Gastrocnemius medialis (tissue), 4 donors: ENCODE results near the gene GBP7. TPM values are rescaled to one million over a fixed set of nuclear protein-coding genes. Genes with fewer than 3 reads are reported as not detected.
A peak's percentile ranks its signal among the peaks of the same experiment; 100 is the strongest.

Experiments used
- ATAC-seq, 2 donors: fragments of 150-250 bp; one replicate each; pipeline ENCODE4 v1.9.1; 2016
- DNase-seq, 2 donors: peaks; one replicate each; pipeline ENCODE4 v3.0.0-alpha.2; 2019
- H3K27ac ChIP-seq, 4 donors: fragments of 200-600 bp; sonication (generic); 1 replicate in 1 of 4; 2 replicates in 3 of 4; pipeline ENCODE4 v1.5.1; 2016 to 2018; ENCODE audit warnings: mild to moderate bottlenecking in 2 of 4, moderate library complexity in 1 of 4
- H3K27me3 ChIP-seq, 3 donors: fragments of 200-600 bp; sonication (generic) in 2 of 3; 1 replicate in 1 of 3; 2 replicates in 2 of 3; pipeline versions ENCODE4 v1.5.1 to v1.6.0; 2016 to 2019; ENCODE audit warnings: mild to moderate bottlenecking in 1 of 3, moderate library complexity in 1 of 3
- H3K36me3 ChIP-seq, 2 donors: fragments of 200-600 bp; sonication (generic) in 1 of 2; one replicate each; pipeline ENCODE4 v1.5.1; 2017 to 2018
- H3K4me1 ChIP-seq, 2 donors: fragments of 200-600 bp; sonication (generic) in 1 of 2; one replicate each; pipeline ENCODE4 v1.5.1; 2016 to 2017; ENCODE audit warnings: mild to moderate bottlenecking in 2 of 2
- H3K4me3 ChIP-seq, 4 donors: fragments of 200-600 bp; sonication (generic) in 3 of 4; 1 replicate in 1 of 4; 2 replicates in 3 of 4; pipeline ENCODE4 v1.5.1; 2016 to 2019; ENCODE audit warnings: mild to moderate bottlenecking in 2 of 4
- H3K9me3 ChIP-seq, 3 donors: fragments of 200-600 bp; sonication (generic) in 2 of 3; 1 replicate in 1 of 3; 2 replicates in 2 of 3; pipeline ENCODE4 v1.5.1; 2016 to 2019
- CTCF ChIP-seq, 5 experiments: fragments of 450-650 bp in 3 of 5; fragments of 200-600 bp in 2 of 5; sonication (generic) in 2 of 5; IDR thresholded peaks in 4 of 5; conservative IDR thresholded peaks in 1 of 5; 1 replicate in 4 of 5; 2 replicates in 1 of 5; pipeline ENCODE4 v1.5.1; 2016 to 2019; ENCODE audit warnings: antibody characterized with exemption in 5 of 5, mild to moderate bottlenecking in 3 of 5, moderate library complexity in 3 of 5
- POLR2A ChIP-seq, 2 donors: fragments of 450-650 bp; IDR thresholded peaks; one replicate each; pipeline ENCODE4 v1.6.1; 2017; ENCODE audit warnings: antibody characterized with exemption in 2 of 2, mild to moderate bottlenecking in 2 of 2, moderate library complexity in 2 of 2
- in situ Hi-C, 4 donors: fragments of 200-750 bp; cut with MboI; loops; one replicate each; pipeline versions ENCODE4 v1.15.0 to v1.8.0; 2017; ENCODE audit warnings: low sequenced_read_pairs in 4 of 4
- intact Hi-C: fragments of 100-400 bp; cut with DNase I; formaldehyde crosslinking; loops from one replicate; pipeline ENCODE4 v1.15.1; 2023; ENCODE audit warnings: low total_unique reads
- total RNA-seq, 4 donors: library from RNA; depleted of rRNA; stranded (reverse); fragments of >200 nt; gene quantifications; one replicate each; pipeline versions ENCODE4 v1.1.0 to v1.2.3, GENCODE V29; 2016

Gene GBP7
- total RNA-seq, 4 donors from 2014 or later, result not detected

GRCh38 chr1:89211035-89211634 lies 35.3 kb upstream of the GBP7 start:
- ATAC-seq (no peak), DNase-seq (no peak)

GRCh38 chr1:89206373-89206772 lies 30.6 kb upstream of the GBP7 start:
- H3K4me1 ChIP-seq, result no peaks in the 10 kb centered on the region
- no peaks in the 10 kb centered on the region for H3K27me3 ChIP-seq
- in situ Hi-C loops (no loop called here), intact Hi-C loops (no loop called here)
- H3K9me3 ChIP-seq, result no peaks in the 10 kb centered on the region
- TF ChIP-seq POLR2A (IDR thresholded peaks at IDR 0.05) (no peak), CTCF (IDR thresholded peaks at IDR 0.05 in 4 of 5, conservative IDR thresholded peaks at IDR 0.05 in 1 of 5) (no peak)
- DNase-seq (no peak), ATAC-seq (no peak)
- H3K4me3 ChIP-seq, result no peak overlapping the region
- H3K36me3 ChIP-seq, result no peaks in the 10 kb centered on the region
- no peak overlapping the region for H3K27ac ChIP-seq

More at GRCh38 chr1:89211035-89211634, 35.3 kb upstream of the GBP7 start:
- TF ChIP-seq POLR2A (IDR thresholded peaks at IDR 0.05) (no peak), CTCF (IDR thresholded peaks at IDR 0.05 in 4 of 5, conservative IDR thresholded peaks at IDR 0.05 in 1 of 5) (no peak)
- in situ Hi-C loops (no loop called here), intact Hi-C loops (no loop called here)
- Histone ChIP-seq H3K27me3 (no peaks in the 10 kb centered on the region), H3K4me1 (no peaks in the 10 kb centered on the region), H3K27ac (no peak overlapping the region), H3K36me3 (no peaks in the 10 kb centered on the region), H3K4me3 (no peak overlapping the region), H3K9me3 (no peaks in the 10 kb centered on the region)

GRCh38 chr1:89203166-89203565 lies 27.4 kb upstream of the GBP7 start:
- Histone ChIP-seq H3K9me3 (no peaks in the 10 kb centered on the region), H3K4me3 (no peak overlapping the region), H3K27ac (no peak overlapping the region), H3K27me3 (no peaks in the 10 kb centered on the region), H3K36me3 (no peaks in the 10 kb centered on the region), H3K4me1 (peaks cover 0 to 6% of the 10 kb centered on the region in 2 donors)
- in situ Hi-C loops (no loop called here), intact Hi-C loops (no loop called here)
- TF ChIP-seq POLR2A (IDR thresholded peaks at IDR 0.05) (no peak), CTCF (IDR thresholded peaks at IDR 0.05 in 4 of 5, conservative IDR thresholded peaks at IDR 0.05 in 1 of 5) (no peak)
- ATAC-seq, result no peak
- DNase-seq, result no peak

GRCh38 chr1:89201106-89201794 lies 25.4 kb upstream of the GBP7 start:
- no peaks in the 10 kb centered on the region for H3K9me3 ChIP-seq
- intact Hi-C loops, result no loop called here
- H3K4me3 ChIP-seq, result no peak overlapping the region
- no peaks in the 10 kb centered on the region for H3K36me3 ChIP-seq
- in situ Hi-C loops, result no loop called here
- no peaks in the 10 kb centered on the region for H3K27me3 ChIP-seq
- no peak for TF ChIP-seq POLR2A (IDR thresholded peaks at IDR 0.05)
- TF ChIP-seq CTCF (IDR thresholded peaks at IDR 0.05 in 4 of 5, conservative IDR thresholded peaks at IDR 0.05 in 1 of 5), result no peak
- peaks cover 5 to 6% of the 10 kb centered on the region in 2 donors for H3K4me1 ChIP-seq
- H3K27ac ChIP-seq, result peak overlapping the region in 3 of 4 donors; percentile 12 to 70 (median 38)
- no peak for DNase-seq
- no peak for ATAC-seq
